SK-N-SH (cell line): ENCODE results near the gene MEF2B.

Experiments
- IRF3 ChIP-seq: fragments of 150-350 bp; IDR thresholded peaks from 2 replicates; pipeline ENCODE4 v1.6.1; 2016; ENCODE audit warnings: mild to moderate bottlenecking, low read depth, low read length
- POLR2AphosphoS5 ChIP-seq: IDR thresholded peaks from 2 replicates; pipeline ENCODE4 v1.6.1; 2012; ENCODE audit warnings: low read depth, low read length
- RAD21 ChIP-seq: IDR thresholded peaks from 2 replicates; pipeline ENCODE4 v1.6.1; 2012; ENCODE audit warnings: mild to moderate bottlenecking, low read length
- REST ChIP-seq: IDR thresholded peaks from 2 replicates; pipeline ENCODE4 v1.6.1; 2012; ENCODE audit warnings: mild to moderate bottlenecking, low read depth, low read length, moderate library complexity
- RFX5 ChIP-seq: IDR thresholded peaks from 2 replicates; pipeline ENCODE4 v1.6.1; 2012; ENCODE audit warnings: mild to moderate bottlenecking, improper control_type of control experiment, low read length
- SMC3 ChIP-seq: IDR thresholded peaks from 2 replicates; pipeline ENCODE4 v1.6.1; 2012; ENCODE audit warnings: low read depth, low read length, improper control_type of control experiment
- ZBTB33 ChIP-seq: IDR thresholded peaks from 2 replicates; pipeline ENCODE4 v1.4.0; 2012; ENCODE audit warnings: low read depth, borderline replicate concordance
- TF ChIP-seq, protein P1 (sequence below): fragments of 200-600 bp; sonication (generic); IDR thresholded peaks from 2 replicates; pipeline ENCODE4 v1.6.1; 2017; ENCODE audit warnings: antibody characterized with exemption, mild to moderate bottlenecking, moderate library complexity
- TF ChIP-seq, protein P2 (sequence below): IDR thresholded peaks from 2 replicates; pipeline ENCODE4; 2012

GRCh38 chr19:19110410-19111135, 59.5 kb downstream of the MEF2B start:
- TF ChIP-seq, protein P1, sequence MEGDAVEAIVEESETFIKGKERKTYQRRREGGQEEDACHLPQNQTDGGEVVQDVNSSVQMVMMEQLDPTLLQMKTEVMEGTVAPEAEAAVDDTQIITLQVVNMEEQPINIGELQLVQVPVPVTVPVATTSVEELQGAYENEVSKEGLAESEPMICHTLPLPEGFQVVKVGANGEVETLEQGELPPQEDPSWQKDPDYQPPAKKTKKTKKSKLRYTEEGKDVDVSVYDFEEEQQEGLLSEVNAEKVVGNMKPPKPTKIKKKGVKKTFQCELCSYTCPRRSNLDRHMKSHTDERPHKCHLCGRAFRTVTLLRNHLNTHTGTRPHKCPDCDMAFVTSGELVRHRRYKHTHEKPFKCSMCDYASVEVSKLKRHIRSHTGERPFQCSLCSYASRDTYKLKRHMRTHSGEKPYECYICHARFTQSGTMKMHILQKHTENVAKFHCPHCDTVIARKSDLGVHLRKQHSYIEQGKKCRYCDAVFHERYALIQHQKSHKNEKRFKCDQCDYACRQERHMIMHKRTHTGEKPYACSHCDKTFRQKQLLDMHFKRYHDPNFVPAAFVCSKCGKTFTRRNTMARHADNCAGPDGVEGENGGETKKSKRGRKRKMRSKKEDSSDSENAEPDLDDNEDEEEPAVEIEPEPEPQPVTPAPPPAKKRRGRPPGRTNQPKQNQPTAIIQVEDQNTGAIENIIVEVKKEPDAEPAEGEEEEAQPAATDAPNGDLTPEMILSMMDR: peak; percentile 37; the same call in 1 of the 2 replicates
- TF ChIP-seq POLR2AphosphoS5 (no peak), RFX5 (no peak), IRF3 (no peak), SMC3 (peak; percentile 39; the same call in 1 of the 2 replicates), RAD21 (peak; percentile 42; the same call in 1 of the 2 replicates), REST (no peak), ZBTB33 (no peak)
- TF ChIP-seq, protein P2, sequence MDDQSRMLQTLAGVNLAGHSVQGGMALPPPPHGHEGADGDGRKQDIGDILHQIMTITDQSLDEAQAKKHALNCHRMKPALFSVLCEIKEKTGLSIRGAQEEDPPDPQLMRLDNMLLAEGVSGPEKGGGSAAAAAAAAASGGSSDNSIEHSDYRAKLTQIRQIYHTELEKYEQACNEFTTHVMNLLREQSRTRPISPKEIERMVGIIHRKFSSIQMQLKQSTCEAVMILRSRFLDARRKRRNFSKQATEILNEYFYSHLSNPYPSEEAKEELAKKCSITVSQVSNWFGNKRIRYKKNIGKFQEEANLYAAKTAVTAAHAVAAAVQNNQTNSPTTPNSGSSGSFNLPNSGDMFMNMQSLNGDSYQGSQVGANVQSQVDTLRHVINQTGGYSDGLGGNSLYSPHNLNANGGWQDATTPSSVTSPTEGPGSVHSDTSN: no peak
